ENCODE measurements around the gene ZNF148.

Gene ZNF148

DNA sequence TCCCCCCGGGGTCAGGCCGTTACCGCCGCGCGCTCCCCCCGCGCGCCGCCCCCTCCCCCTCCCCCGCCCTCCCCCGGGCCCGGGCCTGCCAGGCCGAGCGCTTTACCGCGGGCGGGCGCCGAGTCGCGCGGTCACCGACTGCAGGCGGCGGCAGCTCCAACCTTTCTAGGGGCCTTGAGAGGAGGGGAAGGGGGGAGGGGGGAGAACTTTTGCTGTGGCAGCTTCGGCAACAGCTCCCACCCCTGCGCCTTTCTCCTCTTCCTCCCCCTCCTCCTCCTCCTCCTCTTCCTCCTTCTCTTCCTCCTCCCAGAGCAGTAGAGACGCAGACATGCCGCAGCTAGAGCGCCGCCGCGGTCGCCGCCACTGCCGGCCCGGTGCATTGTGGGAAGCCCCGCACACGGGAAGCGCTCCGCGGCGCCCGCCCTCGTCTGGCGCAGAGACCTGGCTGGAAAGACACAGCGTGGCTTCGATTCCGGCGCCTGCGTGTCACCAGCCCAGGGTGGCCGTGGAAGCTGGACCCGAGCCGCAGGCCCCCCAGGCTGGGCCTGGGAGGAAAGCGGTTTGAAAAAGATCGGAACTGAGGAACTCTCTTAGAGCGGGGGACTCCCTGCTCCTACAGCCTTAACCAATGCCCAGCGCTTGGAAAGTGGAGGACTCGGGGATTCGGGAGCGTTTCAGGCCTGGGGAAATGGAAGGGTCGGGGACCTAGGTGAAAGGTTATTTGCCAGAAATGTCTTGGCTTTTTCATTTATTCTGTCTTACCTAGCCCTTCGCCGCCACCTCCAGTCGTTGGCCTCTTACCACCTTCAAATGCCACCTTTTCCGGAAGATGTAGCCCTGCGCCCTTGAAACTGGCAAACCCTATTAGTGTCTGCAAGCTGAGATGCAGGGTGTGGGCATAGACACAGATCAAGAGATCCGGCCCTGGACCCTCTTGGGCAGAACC is at the start of gene ZNF148 (continued):
- TF ChIP-seq ZNF623 (tag by site-specific recombination; IDR thresholded peaks at IDR 0.05) (no peak), OVOL3 (tag by site-specific recombination; IDR thresholded peaks at IDR 0.05) (no peak), SP3 (tag by site-specific recombination; IDR thresholded peaks at IDR 0.05) (peak; percentile 68), ZNF670 (tag by site-specific recombination; IDR thresholded peaks at IDR 0.05; ENCODE audit: low read depth) (no peak), ZNF830 (tag by site-specific recombination; IDR thresholded peaks at IDR 0.05; ENCODE audit: low read depth) (no peak), KLF7 (tag by site-specific recombination; IDR thresholded peaks at IDR 0.05; ENCODE audit: borderline replicate concordance) (no peak), ZNF121 (tag by site-specific recombination; IDR thresholded peaks at IDR 0.05) (no peak), ZXDB (tag by site-specific recombination; IDR thresholded peaks at IDR 0.05) (0 out of 2 replicates have a peak, but pooled peaks have one; percentile 28), INSM2 (tag by site-specific recombination; IDR thresholded peaks at IDR 0.05) (peak; percentile 23; the same call in 1 of the 2 replicates), ZBTB11 (tag by site-specific recombination; conservative IDR thresholded peaks at IDR 0.05; ENCODE audit: low read depth) (no peak; the same call in 1 of the 2 replicates), ZNF2 (tag by site-specific recombination; IDR thresholded peaks at IDR 0.05) (0 out of 2 replicates have a peak, but pooled peaks have one; percentile 33), ZNF133 (tag by site-specific recombination; IDR thresholded peaks at IDR 0.05) (no peak), EGR2 (tag by site-specific recombination; IDR thresholded peaks at IDR 0.05; ENCODE audit: low read depth) (peak; percentile 74), ZNF174 (tag by site-specific recombination; IDR thresholded peaks at IDR 0.05) (no peak), ZNF292 (tag by site-specific recombination; IDR thresholded peaks at IDR 0.05; ENCODE audit: borderline replicate concordance, low read depth) (no peak), KLF16 (tag by site-specific recombination; IDR thresholded peaks at IDR 0.05) (peak; percentile 71), GLI4 (tag by site-specific recombination; IDR thresholded peaks at IDR 0.05) (no peak), KLF10 (tag by site-specific recombination; IDR thresholded peaks at IDR 0.05) (peak; percentile 40; the same call in 1 of the 2 replicates), ZNF391 (tag by site-specific recombination; IDR thresholded peaks at IDR 0.05; ENCODE audit: borderline replicate concordance, low read depth) (peak; percentile 22; the same call in 1 of the 2 replicates), ZNF791 (tag by site-specific recombination; IDR thresholded peaks at IDR 0.05) (no peak), ZNF341 (tag by site-specific recombination; IDR thresholded peaks at IDR 0.05; ENCODE audit: low read depth) (peak; percentile 11; the same call in 1 of the 2 replicates), ZNF777 (tag by site-specific recombination; IDR thresholded peaks at IDR 0.05; ENCODE audit: borderline replicate concordance) (no peak), ZBTB10 (tag by site-specific recombination; IDR thresholded peaks at IDR 0.05) (no peak)
- TF ChIP-seq, protein P1, sequence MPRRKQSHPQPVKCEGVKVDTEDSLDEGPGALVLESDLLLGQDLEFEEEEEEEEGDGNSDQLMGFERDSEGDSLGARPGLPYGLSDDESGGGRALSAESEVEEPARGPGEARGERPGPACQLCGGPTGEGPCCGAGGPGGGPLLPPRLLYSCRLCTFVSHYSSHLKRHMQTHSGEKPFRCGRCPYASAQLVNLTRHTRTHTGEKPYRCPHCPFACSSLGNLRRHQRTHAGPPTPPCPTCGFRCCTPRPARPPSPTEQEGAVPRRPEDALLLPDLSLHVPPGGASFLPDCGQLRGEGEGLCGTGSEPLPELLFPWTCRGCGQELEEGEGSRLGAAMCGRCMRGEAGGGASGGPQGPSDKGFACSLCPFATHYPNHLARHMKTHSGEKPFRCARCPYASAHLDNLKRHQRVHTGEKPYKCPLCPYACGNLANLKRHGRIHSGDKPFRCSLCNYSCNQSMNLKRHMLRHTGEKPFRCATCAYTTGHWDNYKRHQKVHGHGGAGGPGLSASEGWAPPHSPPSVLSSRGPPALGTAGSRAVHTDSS (tag by site-specific recombination; IDR thresholded peaks at IDR 0.05), result peak; percentile 99
- TF ChIP-seq, protein P2, sequence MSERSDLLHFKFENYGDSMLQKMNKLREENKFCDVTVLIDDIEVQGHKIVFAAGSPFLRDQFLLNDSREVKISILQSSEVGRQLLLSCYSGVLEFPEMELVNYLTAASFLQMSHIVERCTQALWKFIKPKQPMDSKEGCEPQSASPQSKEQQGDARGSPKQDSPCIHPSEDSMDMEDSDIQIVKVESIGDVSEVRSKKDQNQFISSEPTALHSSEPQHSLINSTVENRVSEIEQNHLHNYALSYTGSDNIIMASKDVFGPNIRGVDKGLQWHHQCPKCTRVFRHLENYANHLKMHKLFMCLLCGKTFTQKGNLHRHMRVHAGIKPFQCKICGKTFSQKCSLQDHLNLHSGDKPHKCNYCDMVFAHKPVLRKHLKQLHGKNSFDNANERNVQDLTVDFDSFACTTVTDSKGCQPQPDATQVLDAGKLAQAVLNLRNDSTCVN (tag by site-specific recombination; optimal IDR thresholded peaks at IDR 0.05), result peak; percentile 78
- TF ChIP-seq, protein P3, sequence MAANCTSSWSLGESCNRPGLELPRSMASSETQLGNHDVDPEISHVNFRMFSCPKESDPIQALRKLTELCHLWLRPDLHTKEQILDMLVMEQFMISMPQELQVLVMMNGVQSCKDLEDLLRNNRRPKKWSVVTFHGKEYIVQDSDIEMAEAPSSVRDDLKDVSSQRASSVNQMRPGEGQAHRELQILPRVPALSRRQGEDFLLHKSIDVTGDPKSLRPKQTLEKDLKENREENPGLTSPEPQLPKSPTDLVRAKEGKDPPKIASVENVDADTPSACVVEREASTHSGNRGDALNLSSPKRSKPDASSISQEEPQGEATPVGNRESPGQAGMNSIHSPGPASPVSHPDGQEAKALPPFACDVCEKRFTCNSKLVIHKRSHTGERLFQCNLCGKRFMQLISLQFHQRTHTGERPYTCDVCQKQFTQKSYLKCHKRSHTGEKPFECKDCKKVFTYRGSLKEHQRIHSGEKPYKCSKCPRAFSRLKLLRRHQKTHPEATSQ (tag by site-specific recombination; IDR thresholded peaks at IDR 0.05), result no peak

Measured in HEK293 (cell line).